Measurements from ENCODE around the gene GSTM3. TPM values are rescaled to one million over a fixed set of nuclear protein-coding genes. Genes with fewer than 3 reads are reported as not detected.

Gene GSTM3
- total RNA-seq, 1 experiment from 2014 or later = 2.2 TPM

DNA sequence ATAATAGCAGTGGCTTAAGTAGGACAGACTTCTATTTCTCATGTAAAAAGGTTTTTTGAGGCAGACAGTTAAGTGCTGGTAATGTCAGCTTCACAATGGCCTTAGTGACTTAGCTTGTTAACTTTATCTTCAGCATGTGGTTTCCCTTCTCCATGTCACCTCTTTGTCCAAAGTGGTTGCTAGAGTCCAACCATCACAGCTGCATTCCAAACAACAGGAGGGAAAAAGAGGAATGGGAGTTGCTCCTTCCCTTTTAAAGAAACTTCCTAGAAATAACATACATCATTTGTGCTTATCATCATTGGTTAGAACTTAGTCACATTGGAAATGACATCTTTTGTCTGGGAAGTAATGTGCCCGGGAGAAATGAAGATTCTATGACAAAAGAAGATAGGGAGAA lies 18.9 kb downstream of the GSTM3 start (continued):
- TF ChIP-seq ZNF121 (CRISPR knock-in tag; IDR thresholded peaks at IDR 0.05) (no peak), IRF2 (CRISPR knock-in tag; IDR thresholded peaks at IDR 0.05; ENCODE audit: borderline replicate concordance, low read depth) (no peak)

DNA sequence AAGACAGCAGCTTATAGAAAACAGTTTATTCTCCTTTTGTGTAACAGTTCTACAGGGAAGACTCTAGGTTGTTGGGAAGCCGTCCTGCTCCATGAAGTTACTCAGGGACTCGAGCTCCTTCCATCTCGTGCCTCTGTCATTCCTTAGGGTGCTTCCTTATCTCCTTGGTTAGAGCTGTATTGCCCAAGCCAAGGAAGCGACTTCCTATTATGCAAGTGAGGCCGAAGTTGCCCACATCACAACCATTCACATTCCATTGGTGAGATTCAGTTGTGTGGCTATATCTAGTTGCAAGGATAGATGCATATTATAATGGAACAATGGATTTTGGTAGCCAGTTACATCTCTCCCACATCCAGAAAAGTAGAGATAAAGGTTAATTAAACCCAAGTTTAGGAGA lies 19.8 kb downstream of the GSTM3 start:
- no peak overlapping the region for H3K27ac Mint-ChIP-seq
- TF ChIP-seq ATF6 (CRISPR knock-in tag; IDR thresholded peaks at IDR 0.05) (no peak), TP53 (CRISPR knock-in tag; IDR thresholded peaks at IDR 0.05) (no peak), CDX4 (CRISPR knock-in tag; IDR thresholded peaks at IDR 0.05; ENCODE audit: borderline replicate concordance) (no peak), IRF2 (CRISPR knock-in tag; IDR thresholded peaks at IDR 0.05; ENCODE audit: borderline replicate concordance, low read depth) (no peak), CREM (CRISPR knock-in tag; IDR thresholded peaks at IDR 0.05) (no peak), NFYB (CRISPR knock-in tag; conservative IDR thresholded peaks at IDR 0.05; ENCODE audit: low read depth) (no peak)
- H3K36me3 Mint-ChIP-seq = peaks cover 6% of the 10 kb centered on the region
- no peak overlapping the region for H3K4me3 Mint-ChIP-seq
- peaks cover 17% of the 10 kb centered on the region for H3K9me3 Mint-ChIP-seq
- H3K27me3 Mint-ChIP-seq (ENCODE audit: low read depth) = peaks cover 10% of the 10 kb centered on the region
- DNase-seq (ENCODE audit: low spot score) = no peak
- ATAC-seq = no peak
- POLR2A ChIA-PET = no interaction called here
- H3K4me1 Mint-ChIP-seq = no peaks in the 10 kb centered on the region
- CTCF ChIA-PET = interaction anchor here (0.6 to 2.3 kb wide), 3 partner anchors 81 to 271 kb away, joined by 3 to 7 read pairs (median 3); partner anchors contain the start of gene AHCYL1

DNA sequence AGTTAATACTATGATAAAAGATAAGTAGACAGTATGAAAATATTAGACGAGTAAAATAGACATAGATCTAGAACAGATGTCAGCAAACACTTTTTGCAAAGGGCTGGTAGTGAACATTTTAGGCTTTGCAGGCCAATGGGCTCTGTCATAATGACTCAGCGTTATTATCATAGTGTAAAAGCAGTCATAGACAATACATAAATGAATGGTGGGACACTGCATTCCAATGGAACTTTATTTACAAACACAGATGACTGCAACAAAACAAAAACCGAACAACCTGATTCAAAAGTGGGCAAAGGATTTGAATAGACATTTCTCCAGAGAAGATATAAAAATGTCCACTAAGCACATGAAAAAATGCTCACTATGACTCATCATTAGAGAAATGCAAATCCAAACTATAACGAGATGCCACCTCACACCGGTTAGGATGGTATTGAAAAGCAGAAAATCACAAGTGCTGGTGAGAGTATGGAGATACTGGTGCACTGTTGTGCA lies 21.5 kb downstream of the GSTM3 start:
- no peak for ATAC-seq
- H3K4me3 Mint-ChIP-seq = no peak overlapping the region
- H3K9me3 Mint-ChIP-seq = peaks cover 7% of the 10 kb centered on the region
- peaks cover under 1% of the 10 kb centered on the region; the same call in 1 of the 2 replicates for H3K27me3 Mint-ChIP-seq (ENCODE audit: low read depth)
- TF ChIP-seq, protein P1, sequence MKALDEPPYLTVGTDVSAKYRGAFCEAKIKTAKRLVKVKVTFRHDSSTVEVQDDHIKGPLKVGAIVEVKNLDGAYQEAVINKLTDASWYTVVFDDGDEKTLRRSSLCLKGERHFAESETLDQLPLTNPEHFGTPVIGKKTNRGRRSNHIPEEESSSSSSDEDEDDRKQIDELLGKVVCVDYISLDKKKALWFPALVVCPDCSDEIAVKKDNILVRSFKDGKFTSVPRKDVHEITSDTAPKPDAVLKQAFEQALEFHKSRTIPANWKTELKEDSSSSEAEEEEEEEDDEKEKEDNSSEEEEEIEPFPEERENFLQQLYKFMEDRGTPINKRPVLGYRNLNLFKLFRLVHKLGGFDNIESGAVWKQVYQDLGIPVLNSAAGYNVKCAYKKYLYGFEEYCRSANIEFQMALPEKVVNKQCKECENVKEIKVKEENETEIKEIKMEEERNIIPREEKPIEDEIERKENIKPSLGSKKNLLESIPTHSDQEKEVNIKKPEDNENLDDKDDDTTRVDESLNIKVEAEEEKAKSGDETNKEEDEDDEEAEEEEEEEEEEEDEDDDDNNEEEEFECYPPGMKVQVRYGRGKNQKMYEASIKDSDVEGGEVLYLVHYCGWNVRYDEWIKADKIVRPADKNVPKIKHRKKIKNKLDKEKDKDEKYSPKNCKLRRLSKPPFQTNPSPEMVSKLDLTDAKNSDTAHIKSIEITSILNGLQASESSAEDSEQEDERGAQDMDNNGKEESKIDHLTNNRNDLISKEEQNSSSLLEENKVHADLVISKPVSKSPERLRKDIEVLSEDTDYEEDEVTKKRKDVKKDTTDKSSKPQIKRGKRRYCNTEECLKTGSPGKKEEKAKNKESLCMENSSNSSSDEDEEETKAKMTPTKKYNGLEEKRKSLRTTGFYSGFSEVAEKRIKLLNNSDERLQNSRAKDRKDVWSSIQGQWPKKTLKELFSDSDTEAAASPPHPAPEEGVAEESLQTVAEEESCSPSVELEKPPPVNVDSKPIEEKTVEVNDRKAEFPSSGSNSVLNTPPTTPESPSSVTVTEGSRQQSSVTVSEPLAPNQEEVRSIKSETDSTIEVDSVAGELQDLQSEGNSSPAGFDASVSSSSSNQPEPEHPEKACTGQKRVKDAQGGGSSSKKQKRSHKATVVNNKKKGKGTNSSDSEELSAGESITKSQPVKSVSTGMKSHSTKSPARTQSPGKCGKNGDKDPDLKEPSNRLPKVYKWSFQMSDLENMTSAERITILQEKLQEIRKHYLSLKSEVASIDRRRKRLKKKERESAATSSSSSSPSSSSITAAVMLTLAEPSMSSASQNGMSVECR (CRISPR knock-in tag; IDR thresholded peaks at IDR 0.05; ENCODE audit: borderline replicate concordance) = no peak
- TF ChIP-seq CDX4 (CRISPR knock-in tag; IDR thresholded peaks at IDR 0.05; ENCODE audit: borderline replicate concordance) (no peak), ZNF263 (CRISPR knock-in tag; IDR thresholded peaks at IDR 0.05; ENCODE audit: low read depth) (no peak), NR3C1 (CRISPR knock-in tag; conservative IDR thresholded peaks at IDR 0.05; ENCODE audit: low read depth) (no peak)
- DNase-seq (ENCODE audit: low spot score) = no peak
- H3K27ac Mint-ChIP-seq = no peak overlapping the region
- POLR2A ChIA-PET = no interaction called here
- H3K4me1 Mint-ChIP-seq = no peaks in the 10 kb centered on the region
- no peaks in the 10 kb centered on the region for H3K36me3 Mint-ChIP-seq
- CTCF ChIA-PET = interaction anchor here (2.3 kb wide), 1 partner anchor 79 kb away, joined by 7 read pairs; no protein-coding TSS in a partner anchor

- H3K4me1 Mint-ChIP-seq = no peaks in the 10 kb centered on the region
- TF ChIP-seq ELF4 (CRISPR knock-in tag; IDR thresholded peaks at IDR 0.05; ENCODE audit: low read depth) (no peak), FOXP1 (CRISPR knock-in tag; IDR thresholded peaks at IDR 0.05; ENCODE audit: borderline replicate concordance) (no peak), EMX1 (CRISPR knock-in tag; IDR thresholded peaks at IDR 0.05) (no peak), ZNF232 (CRISPR knock-in tag; IDR thresholded peaks at IDR 0.05) (no peak)
- TF ChIP-seq, protein P2, sequence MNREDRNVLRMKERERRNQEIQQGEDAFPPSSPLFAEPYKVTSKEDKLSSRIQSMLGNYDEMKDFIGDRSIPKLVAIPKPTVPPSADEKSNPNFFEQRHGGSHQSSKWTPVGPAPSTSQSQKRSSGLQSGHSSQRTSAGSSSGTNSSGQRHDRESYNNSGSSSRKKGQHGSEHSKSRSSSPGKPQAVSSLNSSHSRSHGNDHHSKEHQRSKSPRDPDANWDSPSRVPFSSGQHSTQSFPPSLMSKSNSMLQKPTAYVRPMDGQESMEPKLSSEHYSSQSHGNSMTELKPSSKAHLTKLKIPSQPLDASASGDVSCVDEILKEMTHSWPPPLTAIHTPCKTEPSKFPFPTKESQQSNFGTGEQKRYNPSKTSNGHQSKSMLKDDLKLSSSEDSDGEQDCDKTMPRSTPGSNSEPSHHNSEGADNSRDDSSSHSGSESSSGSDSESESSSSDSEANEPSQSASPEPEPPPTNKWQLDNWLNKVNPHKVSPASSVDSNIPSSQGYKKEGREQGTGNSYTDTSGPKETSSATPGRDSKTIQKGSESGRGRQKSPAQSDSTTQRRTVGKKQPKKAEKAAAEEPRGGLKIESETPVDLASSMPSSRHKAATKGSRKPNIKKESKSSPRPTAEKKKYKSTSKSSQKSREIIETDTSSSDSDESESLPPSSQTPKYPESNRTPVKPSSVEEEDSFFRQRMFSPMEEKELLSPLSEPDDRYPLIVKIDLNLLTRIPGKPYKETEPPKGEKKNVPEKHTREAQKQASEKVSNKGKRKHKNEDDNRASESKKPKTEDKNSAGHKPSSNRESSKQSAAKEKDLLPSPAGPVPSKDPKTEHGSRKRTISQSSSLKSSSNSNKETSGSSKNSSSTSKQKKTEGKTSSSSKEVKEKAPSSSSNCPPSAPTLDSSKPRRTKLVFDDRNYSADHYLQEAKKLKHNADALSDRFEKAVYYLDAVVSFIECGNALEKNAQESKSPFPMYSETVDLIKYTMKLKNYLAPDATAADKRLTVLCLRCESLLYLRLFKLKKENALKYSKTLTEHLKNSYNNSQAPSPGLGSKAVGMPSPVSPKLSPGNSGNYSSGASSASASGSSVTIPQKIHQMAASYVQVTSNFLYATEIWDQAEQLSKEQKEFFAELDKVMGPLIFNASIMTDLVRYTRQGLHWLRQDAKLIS (CRISPR knock-in tag; IDR thresholded peaks at IDR 0.05; ENCODE audit: borderline replicate concordance) = no peak
- TF ChIP-seq, protein P3, sequence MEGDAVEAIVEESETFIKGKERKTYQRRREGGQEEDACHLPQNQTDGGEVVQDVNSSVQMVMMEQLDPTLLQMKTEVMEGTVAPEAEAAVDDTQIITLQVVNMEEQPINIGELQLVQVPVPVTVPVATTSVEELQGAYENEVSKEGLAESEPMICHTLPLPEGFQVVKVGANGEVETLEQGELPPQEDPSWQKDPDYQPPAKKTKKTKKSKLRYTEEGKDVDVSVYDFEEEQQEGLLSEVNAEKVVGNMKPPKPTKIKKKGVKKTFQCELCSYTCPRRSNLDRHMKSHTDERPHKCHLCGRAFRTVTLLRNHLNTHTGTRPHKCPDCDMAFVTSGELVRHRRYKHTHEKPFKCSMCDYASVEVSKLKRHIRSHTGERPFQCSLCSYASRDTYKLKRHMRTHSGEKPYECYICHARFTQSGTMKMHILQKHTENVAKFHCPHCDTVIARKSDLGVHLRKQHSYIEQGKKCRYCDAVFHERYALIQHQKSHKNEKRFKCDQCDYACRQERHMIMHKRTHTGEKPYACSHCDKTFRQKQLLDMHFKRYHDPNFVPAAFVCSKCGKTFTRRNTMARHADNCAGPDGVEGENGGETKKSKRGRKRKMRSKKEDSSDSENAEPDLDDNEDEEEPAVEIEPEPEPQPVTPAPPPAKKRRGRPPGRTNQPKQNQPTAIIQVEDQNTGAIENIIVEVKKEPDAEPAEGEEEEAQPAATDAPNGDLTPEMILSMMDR (IDR thresholded peaks at IDR 0.05) = no peak
These were observed 22.3 kb downstream of the GSTM3 start for GRCh38 chr1:109718495-109718894.

More at GRCh38 chr1:109718495-109718894, 22.3 kb downstream of the GSTM3 start:
- H3K27ac Mint-ChIP-seq = no peak overlapping the region
- POLR2A ChIA-PET = no interaction called here
- H3K9me3 Mint-ChIP-seq = peaks cover 7% of the 10 kb centered on the region
- ATAC-seq (peak; percentile 68), DNase-seq (ENCODE audit: low spot score) (no peak)
- H3K4me3 Mint-ChIP-seq = no peak overlapping the region
- no peaks in the 10 kb centered on the region for H3K36me3 Mint-ChIP-seq
- CTCF ChIA-PET = interaction anchor here (0.6 to 2.5 kb wide), 6 partner anchors 32 to 266 kb away, joined by 3 to 15 read pairs (median 4); partner anchors contain the start of gene AHCYL1
- H3K27me3 Mint-ChIP-seq (ENCODE audit: low read depth) = no peaks in the 10 kb centered on the region; the same call in 1 of the 2 replicates
